Measurements from ENCODE around the gene TWF1. TPM values are rescaled to one million over a fixed set of nuclear protein-coding genes. Genes with fewer than 3 reads are reported as not detected.

Gene TWF1
- total and polyA plus RNA-seq, 2 experiments from 2014 or later: 31.3 to 52.1 TPM

GRCh38 chr12:43841253-43841652 lies 35.1 kb upstream of the TWF1 start (continued):
- TF ChIP-seq, protein P1, sequence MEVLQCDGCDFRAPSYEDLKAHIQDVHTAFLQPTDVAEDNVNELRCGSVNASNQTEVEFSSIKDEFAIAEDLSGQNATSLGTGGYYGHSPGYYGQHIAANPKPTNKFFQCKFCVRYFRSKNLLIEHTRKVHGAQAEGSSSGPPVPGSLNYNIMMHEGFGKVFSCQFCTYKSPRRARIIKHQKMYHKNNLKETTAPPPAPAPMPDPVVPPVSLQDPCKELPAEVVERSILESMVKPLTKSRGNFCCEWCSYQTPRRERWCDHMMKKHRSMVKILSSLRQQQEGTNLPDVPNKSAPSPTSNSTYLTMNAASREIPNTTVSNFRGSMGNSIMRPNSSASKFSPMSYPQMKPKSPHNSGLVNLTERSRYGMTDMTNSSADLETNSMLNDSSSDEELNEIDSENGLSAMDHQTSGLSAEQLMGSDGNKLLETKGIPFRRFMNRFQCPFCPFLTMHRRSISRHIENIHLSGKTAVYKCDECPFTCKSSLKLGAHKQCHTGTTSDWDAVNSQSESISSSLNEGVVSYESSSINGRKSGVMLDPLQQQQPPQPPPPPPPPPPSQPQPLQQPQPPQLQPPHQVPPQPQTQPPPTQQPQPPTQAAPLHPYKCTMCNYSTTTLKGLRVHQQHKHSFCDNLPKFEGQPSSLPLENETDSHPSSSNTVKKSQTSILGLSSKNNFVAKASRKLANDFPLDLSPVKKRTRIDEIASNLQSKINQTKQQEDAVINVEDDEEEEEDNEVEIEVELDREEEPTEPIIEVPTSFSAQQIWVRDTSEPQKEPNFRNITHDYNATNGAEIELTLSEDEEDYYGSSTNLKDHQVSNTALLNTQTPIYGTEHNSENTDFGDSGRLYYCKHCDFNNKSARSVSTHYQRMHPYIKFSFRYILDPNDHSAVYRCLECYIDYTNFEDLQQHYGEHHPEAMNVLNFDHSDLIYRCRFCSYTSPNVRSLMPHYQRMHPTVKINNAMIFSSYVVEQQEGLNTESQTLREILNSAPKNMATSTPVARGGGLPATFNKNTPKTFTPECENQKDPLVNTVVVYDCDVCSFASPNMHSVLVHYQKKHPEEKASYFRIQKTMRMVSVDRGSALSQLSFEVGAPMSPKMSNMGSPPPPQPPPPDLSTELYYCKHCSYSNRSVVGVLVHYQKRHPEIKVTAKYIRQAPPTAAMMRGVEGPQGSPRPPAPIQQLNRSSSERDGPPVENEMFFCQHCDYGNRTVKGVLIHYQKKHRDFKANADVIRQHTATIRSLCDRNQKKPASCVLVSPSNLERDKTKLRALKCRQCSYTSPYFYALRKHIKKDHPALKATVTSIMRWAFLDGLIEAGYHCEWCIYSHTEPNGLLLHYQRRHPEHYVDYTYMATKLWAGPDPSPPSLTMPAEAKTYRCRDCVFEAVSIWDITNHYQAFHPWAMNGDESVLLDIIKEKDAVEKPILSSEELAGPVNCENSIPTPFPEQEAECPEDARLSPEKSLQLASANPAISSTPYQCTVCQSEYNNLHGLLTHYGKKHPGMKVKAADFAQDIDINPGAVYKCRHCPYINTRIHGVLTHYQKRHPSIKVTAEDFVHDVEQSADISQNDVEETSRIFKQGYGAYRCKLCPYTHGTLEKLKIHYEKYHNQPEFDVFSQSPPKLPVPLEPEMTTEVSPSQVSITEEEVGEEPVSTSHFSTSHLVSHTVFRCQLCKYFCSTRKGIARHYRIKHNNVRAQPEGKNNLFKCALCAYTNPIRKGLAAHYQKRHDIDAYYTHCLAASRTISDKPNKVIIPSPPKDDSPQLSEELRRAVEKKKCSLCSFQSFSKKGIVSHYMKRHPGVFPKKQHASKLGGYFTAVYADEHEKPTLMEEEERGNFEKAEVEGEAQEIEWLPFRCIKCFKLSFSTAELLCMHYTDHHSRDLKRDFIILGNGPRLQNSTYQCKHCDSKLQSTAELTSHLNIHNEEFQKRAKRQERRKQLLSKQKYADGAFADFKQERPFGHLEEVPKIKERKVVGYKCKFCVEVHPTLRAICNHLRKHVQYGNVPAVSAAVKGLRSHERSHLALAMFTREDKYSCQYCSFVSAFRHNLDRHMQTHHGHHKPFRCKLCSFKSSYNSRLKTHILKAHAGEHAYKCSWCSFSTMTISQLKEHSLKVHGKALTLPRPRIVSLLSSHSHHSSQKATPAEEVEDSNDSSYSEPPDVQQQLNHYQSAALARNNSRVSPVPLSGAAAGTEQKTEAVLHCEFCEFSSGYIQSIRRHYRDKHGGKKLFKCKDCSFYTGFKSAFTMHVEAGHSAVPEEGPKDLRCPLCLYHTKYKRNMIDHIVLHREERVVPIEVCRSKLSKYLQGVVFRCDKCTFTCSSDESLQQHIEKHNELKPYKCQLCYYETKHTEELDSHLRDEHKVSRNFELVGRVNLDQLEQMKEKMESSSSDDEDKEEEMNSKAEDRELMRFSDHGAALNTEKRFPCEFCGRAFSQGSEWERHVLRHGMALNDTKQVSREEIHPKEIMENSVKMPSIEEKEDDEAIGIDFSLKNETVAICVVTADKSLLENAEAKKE (CRISPR knock-in tag; IDR thresholded peaks at IDR 0.05): no peak
- no peak for TF ChIP-seq NANOG (IDR thresholded peaks at IDR 0.05; ENCODE audit: borderline replicate concordance)
- TF ChIP-seq CTCF (conservative IDR thresholded peaks at IDR 0.05; ENCODE audit: low read depth in 2 of 2): no peak
- no peak for TF ChIP-seq ZNF331 (CRISPR knock-in tag; IDR thresholded peaks at IDR 0.05; ENCODE audit: low read depth)
- no peak for TF ChIP-seq EZH2 (IDR thresholded peaks at IDR 0.05; ENCODE audit: low read depth, unreplicated experiment)

DNA sequence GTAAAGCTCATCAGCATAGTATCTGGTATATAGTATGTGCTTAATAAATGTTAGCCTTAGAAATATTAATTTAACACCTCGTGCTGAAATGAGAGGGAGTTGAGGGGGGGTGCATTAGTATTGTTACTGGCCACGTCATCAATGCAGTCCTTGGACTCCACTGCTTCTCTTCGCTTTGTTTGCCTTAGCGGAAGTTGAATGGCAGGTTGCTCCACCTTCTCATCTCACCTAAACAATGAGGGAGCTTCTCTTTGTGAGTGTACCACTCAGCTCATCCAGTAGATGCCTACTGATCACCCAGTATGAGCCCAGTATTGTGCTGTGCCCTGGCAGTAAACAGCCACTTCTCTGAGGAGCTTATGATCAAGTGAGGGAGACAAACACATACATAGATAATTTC lies 34.2 kb upstream of the TWF1 start:
- no peak overlapping the region for H3K4me2 ChIP-seq
- DNase-seq (ENCODE audit: low spot score) (no peak), ATAC-seq (no peak)
- no peaks in the 10 kb centered on the region for H3K9me2 ChIP-seq (ENCODE audit: insufficient read depth)
- H3K4me3 ChIP-seq: no peak overlapping the region
- no peaks in the 10 kb centered on the region; the same call in 2 of the 3 replicates for H3K36me3 Mint-ChIP-seq (ENCODE audit: low read depth)
- H3K27ac ChIP-seq (ENCODE audit: low read depth): no peak overlapping the region
- H3K27ac Mint-ChIP-seq: no peak overlapping the region
- no peaks in the 10 kb centered on the region for H3F3A ChIP-seq (replicated peaks; ENCODE audit: low read depth)
- peaks cover 3% of the 10 kb centered on the region; the same call in 1 of the 2 replicates for H3K4me1 ChIP-seq (ENCODE audit: insufficient read depth)
- no peak overlapping the region for H2AFZ ChIP-seq
- H3K79me2 ChIP-seq (replicated peaks; ENCODE audit: insufficient read depth): no peaks in the 10 kb centered on the region
- H3K36me3 ChIP-seq (ENCODE audit: insufficient read depth): no peaks in the 10 kb centered on the region
- H3K27me3 Mint-ChIP-seq (ENCODE audit: insufficient read depth, low read depth, poor library complexity): peaks cover 14% of the 10 kb centered on the region
- peaks cover 5% of the 10 kb centered on the region; the same call in 2 of the 3 replicates for H3K4me1 Mint-ChIP-seq
- peaks cover 19% of the 10 kb centered on the region for H3K27me3 ChIP-seq (ENCODE audit: insufficient read depth)
- no peaks in the 10 kb centered on the region; the same call in 2 of the 3 replicates for H3K9me3 Mint-ChIP-seq
- no peak overlapping the region for H3K4me3 Mint-ChIP-seq
- H4K20me1 ChIP-seq (replicated peaks; ENCODE audit: insufficient read depth): no peaks in the 10 kb centered on the region
- no peak for TF ChIP-seq STAT1 (IDR thresholded peaks at IDR 0.05; ENCODE audit: unreplicated experiment)
- no peak for TF ChIP-seq JUNB (IDR thresholded peaks at IDR 0.05; ENCODE audit: unreplicated experiment)
- TF ChIP-seq CTCF (conservative IDR thresholded peaks at IDR 0.05; ENCODE audit: low read depth in 2 of 2): no peak
- TF ChIP-seq EZH2phosphoT487 (IDR thresholded peaks at IDR 0.05; ENCODE audit: unreplicated experiment): no peak
